Kidney glomerular epithelial cell (primary cell): ENCODE measurements around the gene MTOR.

Experiments
- DNase-seq: peaks from one replicate; lab custom pipeline; 2025; lab: John Stamatoyannopoulos, UW

Gene MTOR

GRCh38 chr1:11151114-11151513 is 111.2 kb downstream of the MTOR start:
- no peak for DNase-seq

- DNase-seq = no peak
Measured at GRCh38 chr1:11150326-11150725, 112.0 kb downstream of the MTOR start.

GRCh38 chr1:11147197-11147770 is 115.1 kb downstream of the MTOR start:
- no peak for DNase-seq

DNA sequence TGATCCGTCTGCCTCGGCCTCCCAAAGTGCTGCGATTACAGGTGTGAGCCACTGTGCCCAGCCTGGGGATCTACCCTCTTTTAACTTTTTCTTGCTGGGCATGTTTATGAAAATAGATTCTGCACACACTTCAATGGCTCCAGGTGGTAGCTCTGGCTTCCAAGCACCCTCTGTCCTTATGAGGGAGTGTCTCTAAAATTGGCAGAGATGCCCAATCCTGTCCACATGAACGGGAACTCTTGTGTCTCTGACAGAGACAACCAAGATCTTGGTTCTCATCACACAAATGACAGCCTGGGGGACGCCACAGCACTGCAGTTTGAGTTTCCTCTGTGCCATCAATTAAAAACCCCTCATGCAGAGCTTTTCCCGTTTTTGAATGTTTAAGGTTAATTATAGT is 116.6 kb downstream of the MTOR start:
- DNase-seq = no peak

DNA sequence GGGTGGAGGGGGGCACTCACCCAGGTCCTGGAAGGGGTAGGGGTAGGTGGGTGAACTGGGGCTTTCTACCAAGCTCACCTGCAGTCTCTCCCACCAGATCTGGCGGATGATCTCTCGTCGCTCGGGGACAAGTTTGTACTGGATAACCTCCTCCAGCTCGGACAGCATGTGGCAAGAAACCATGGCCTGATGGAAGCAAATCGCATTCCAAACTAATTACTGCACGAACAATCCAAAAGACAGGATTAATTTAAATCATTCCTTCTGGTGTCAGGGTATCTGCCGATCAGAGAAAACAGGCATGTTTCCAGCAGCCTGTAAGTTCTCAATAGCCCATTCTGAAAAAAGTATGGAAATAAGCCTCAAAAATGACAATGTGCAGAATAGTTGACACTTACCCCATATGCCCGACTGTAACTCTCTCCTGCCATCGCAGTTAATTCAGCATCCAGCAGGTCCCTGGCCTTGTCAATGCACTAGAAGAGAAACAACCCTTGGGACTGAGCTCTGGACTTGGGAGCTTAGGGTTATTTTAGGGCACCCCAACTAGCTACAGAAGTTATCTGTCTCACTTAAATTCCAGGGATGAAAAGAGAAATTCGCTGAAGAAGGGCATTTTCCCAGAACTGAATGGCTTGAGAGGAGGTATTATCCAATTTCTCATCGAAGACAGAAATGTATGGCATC is 117.6 kb downstream of the MTOR start:
- no peak for DNase-seq

DNA sequence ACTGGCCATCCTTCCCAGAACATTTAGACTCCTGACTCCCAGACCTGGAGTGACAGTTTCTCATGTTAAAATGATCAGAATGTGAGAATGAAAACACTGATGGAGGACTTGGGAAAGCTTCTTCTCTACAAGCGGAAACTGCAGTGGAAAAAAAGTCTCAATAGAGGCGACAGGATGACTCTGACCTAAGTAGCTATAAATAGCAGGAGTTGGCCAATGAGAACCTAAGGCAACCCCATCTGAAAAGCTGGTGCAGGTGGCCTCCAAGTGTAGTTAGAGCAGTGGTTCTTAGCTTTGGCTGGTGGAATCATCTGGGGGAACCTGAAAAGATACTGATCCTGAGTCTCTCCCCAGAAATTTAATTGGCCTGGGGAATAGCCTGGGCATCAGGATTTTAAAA is 118.4 kb downstream of the MTOR start:
- no peak for DNase-seq

DNA sequence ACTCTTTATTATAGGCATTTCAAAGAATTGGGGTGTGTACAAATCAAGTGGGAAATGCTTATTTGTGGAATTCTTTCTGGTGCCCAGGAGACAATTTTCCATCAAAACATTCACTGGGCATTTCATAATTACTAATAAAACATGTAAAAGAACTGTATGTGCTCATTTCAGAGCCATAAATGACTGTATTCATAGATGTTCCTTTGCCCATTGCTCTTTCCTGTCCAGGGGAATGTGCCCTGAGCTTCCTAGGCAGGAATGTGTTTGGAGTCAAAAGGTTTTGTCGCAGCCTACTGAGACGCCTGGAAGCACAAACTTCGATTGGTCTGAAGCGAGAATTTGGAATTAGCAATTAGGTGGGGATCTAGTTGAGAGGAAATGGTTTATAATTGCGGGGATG is 119.0 kb downstream of the MTOR start:
- no peak for DNase-seq

DNA sequence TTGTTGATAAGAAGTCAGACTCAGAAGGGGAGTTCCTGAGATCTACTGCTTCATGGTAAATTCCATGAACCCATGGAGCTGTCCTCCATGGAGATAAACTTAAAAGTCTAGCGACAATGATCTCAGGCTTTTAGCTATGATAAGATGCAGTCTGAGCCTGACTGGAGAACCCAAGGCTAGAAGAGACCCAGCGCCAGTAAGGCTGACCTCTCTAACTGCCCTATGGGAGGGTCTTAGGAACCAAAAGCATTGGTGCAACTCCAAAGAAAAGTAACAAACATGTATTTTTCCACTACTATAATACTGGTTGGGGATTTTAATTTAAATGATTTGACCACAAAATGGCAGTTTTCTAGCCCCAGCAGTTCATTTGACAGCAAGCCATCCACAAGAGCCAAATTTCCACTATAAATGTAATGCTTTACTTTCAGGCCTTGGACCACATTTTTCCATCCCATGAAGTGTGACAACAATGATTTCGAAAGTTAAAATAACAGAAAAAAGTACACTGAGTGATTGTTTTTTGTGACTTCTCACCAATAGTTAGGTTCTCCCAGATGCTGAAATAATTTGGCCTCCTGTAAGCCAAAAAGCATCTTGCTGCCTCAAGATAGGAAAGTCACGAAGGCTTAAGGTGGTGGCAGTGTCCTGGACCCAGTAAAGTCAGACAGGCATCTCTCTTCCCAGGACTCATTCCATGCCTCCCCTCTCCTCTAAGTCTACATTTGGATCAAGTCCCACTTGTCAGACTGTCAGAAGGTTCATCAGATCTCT is 119.5 kb downstream of the MTOR start:
- no peak for DNase-seq

DNA sequence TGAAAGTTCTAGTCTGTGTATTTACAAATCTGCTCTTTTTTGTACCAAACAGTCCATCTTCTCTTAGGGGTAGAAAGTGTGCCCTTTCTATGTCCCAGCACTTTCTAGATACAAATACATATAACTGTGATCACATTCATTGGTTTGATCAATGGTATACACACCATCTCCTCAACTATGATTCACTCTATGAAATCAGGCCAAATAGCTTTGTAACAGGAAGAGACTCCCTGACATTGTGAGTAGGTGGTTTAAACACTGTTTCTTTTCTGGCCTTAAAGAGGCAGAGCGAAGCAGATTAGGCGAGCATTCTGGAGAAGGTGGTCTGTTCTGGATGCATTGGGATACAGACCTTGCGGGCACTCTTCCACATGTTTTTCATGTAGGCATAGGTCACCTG is 123.4 kb downstream of the MTOR start:
- no peak for DNase-seq

- no peak for DNase-seq
Measured at GRCh38 chr1:11138029-11138428, 124.3 kb downstream of the MTOR start.

GRCh38 chr1:11134898-11135266 is 127.5 kb downstream of the MTOR start:
- DNase-seq = no peak

GRCh38 chr1:11134251-11134897 is 128.0 kb downstream of the MTOR start:
- DNase-seq = no peak

DNA sequence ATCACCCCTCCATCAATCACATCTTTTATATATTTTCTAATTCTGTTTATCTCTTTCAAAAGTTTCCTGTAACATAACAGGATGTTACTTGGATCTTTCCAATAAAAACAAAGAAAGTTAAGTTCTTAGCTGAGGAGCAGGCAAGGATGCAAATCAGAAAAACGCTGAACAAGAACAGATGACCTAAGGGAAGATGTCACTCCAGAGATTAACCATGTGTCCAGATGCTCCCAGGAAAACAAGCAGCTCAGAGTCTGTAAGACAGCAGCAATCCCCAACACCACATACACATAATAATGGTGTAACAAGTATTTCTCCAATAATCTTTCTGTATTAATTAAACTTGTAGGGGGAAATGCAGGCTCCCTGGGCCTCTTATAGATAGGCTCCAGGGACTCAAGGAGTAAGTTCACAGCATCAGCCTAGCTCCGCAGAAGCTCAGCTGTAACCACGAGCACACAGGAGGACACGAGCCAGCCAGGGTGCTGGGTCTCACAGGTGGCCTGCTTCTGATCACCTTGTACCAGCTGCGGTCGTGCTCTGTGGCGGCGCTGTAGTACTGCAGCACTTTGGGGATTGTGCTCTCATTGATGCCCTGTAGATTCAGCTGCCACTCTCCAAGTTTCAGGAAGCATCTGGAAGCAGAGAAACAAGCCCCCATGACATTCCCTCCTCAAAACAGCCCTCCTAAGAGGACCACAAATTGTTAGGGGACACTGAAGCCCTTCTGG is 129.6 kb downstream of the MTOR start:
- no peak for DNase-seq

- DNase-seq = no peak
Measured at GRCh38 chr1:11131816-11132215, 130.5 kb downstream of the MTOR start.

DNA sequence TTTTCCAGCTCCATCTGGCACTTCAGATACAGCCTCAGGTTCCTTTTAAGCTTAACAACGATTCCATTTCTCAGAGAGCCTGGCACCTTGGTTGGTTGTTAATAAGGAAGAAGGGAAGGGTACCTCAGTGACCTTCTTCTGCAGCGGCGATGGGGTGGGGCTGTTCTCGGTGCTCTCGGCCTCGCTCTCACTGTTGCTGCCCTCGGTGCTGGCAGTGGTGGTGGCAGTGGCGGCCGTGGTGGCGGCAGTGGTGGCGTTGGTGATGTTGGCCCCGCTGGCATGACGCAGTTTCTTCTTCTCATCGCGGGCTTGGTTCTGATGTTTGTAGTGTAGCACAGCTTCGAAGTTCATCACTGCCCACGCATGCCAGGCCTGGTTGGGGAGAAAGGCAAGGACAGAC is 131.9 kb downstream of the MTOR start:
- no peak for DNase-seq

GRCh38 chr1:11129649-11130390 is 132.5 kb downstream of the MTOR start:
- no peak for DNase-seq

DNA sequence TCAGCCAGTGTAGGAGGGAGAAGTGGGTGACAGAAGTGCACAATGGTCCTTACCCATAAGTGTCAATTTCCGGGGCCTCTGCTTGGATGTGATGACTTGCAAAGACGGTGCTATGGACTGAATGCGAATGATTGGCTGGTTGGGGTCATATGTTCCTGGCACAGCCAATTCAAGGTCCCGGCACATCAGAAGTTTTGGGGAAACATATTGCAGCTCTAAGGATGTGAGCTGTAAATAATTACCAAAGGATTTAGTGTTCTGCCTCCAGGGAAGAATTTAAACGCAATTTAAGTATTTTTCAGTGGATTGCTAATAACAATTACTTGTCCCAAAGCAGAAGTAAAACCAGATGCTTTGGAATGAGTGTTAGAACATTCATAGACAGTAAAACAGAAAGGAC is 135.8 kb downstream of the MTOR start:
- no peak for DNase-seq

DNA sequence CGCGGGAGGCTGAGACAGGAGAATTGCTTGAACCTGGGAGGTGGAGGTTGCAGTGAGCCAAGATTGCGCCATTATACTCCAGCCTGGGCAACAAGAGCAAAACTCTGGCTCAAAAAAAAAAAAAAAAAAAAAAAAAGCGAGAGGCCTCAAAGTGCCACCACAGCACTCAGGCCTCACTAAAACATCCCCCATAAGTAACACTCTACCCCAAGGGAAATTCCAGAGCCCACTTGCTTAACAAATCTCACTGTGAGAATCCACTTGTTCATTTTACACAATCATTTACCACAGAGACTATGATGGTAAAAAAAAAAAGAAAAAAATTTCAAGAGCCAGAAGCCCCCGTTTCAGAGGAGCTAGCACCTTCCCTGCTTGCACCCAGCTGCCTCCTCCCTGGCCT is 136.4 kb downstream of the MTOR start:
- no peak for DNase-seq

- DNase-seq = no peak
Measured at GRCh38 chr1:11124965-11125364, 137.4 kb downstream of the MTOR start.

DNA sequence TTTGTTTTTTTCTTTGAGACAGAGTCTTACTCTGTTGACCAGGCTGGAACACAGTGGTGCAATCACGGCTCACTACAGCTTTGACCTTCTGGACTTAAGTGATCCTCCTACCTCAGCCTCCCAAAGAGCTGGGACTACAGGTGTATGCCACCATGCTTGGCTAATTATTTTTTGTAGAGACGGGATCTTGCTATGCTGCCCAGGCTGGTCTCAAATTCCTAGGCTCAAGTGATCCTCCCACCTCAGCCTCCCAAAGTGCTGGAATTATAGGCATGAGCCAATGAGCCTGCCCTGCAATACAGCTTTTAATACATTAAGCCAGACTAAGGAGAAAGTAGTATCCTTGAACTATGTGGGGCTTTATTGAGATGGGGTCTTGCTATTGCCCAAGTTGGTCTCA is 146.0 kb downstream of the MTOR start:
- no peak for DNase-seq

GRCh38 chr1:11114966-11115365 is 147.4 kb downstream of the MTOR start:
- DNase-seq = no peak
